Smooth muscle cell (in vitro differentiated cells): ENCODE data around the gene SOD1. TPM values are rescaled to one million over a fixed set of nuclear protein-coding genes. Genes with fewer than 3 reads are reported as not detected.

ENCODE experiments used
- DNase-seq: peaks from one replicate; lab custom pipeline; 2025; ENCODE audit not compliant: unreplicated experiment; lab: John Stamatoyannopoulos, UW
- H2AFZ ChIP-seq: fragments of 200-600 bp; sonication (generic); 2 replicates; pipeline ENCODE4 v1.6.0; 2016; ENCODE audit warnings: antibody characterized with exemption, low read depth, mild to moderate bottlenecking
- H3F3A ChIP-seq: fragments of 200-600 bp; sonication (generic); 2 replicates; pipeline ENCODE4 v1.6.0; 2017; ENCODE audit warnings: antibody characterized with exemption, low read depth
- H3K27ac ChIP-seq: fragments of 200-600 bp; sonication (generic); 2 replicates; pipeline ENCODE4 v1.5.1; 2016; ENCODE audit warnings: low read depth, mild to moderate bottlenecking
- H3K27me3 ChIP-seq: fragments of 200-600 bp; sonication (generic); 2 replicates; pipeline ENCODE4 v1.6.1; 2016; ENCODE audit warnings: low read depth, mild to moderate bottlenecking
- H3K36me3 ChIP-seq: fragments of 200-600 bp; sonication (generic); 2 replicates; pipeline ENCODE4 v1.5.1; 2016; ENCODE audit warnings: low read depth
- H3K4me1 ChIP-seq: fragments of 200-600 bp; sonication (generic); 2 replicates; pipeline ENCODE4 v1.5.1; 2016; ENCODE audit warnings: low read depth
- H3K4me2 ChIP-seq: fragments of 200-600 bp; sonication (generic); 2 replicates; pipeline ENCODE4 v1.6.0; 2016; ENCODE audit warnings: mild to moderate bottlenecking
- H3K4me3 ChIP-seq: fragments of 200-600 bp; sonication (generic); 2 replicates; pipeline ENCODE4 v1.5.1; 2016; ENCODE audit warnings: mild to moderate bottlenecking
- H3K79me2 ChIP-seq: fragments of 200-600 bp; sonication (generic); 2 replicates; pipeline ENCODE4 v1.6.0; 2016; ENCODE audit warnings: low read depth, mild to moderate bottlenecking
- H3K9ac ChIP-seq: fragments of 200-600 bp; sonication (generic); 2 replicates; pipeline ENCODE4 v1.6.0; 2016; ENCODE audit warnings: low read depth
- H3K9me3 ChIP-seq: fragments of 200-600 bp; sonication (generic); replicated peaks from 2 replicates; pipeline ENCODE4 v1.5.1; 2016; ENCODE audit warnings: low read depth
- H4K20me1 ChIP-seq: fragments of 200-600 bp; sonication (generic); 2 replicates; pipeline ENCODE4 v1.6.0; 2016; ENCODE audit warnings: low read depth
- WGBS: methylation state at CpG from one replicate; pipeline ENCODE4 v1.1.7; 2016; ENCODE audit warnings: low lambda C conversion rate; 5-methylcytosine and 5-hydroxymethylcytosine counted together
- polyA plus RNA-seq: library from polyadenylated mRNA; unstranded; fragments of >200 nt; fragmentation: Nextera tagmentation; extraction: Ambion mirVana; gene quantifications from 2 replicates; pipeline ENCODE4 v1.2.1, GENCODE V29; 2016
- total RNA-seq: library from RNA; depleted of rRNA; stranded (reverse); fragments of >200 nt; gene quantifications from 2 replicates; pipeline ENCODE4 v1.2.3, GENCODE V29; 2014
- TF ChIP-seq, protein P1 (sequence below): fragments of 200-600 bp; sonication (generic); IDR thresholded peaks from 2 replicates; pipeline ENCODE4 v1.5.1; 2017; ENCODE audit warnings: borderline replicate concordance, mild to moderate bottlenecking, antibody characterized with exemption; ENCODE audit not compliant: insufficient read depth, poor library complexity, severe bottlenecking

The SOD1 gene
- total and polyA plus RNA-seq, 2 experiments from 2014 or later = 128 to 229 TPM

DNA sequence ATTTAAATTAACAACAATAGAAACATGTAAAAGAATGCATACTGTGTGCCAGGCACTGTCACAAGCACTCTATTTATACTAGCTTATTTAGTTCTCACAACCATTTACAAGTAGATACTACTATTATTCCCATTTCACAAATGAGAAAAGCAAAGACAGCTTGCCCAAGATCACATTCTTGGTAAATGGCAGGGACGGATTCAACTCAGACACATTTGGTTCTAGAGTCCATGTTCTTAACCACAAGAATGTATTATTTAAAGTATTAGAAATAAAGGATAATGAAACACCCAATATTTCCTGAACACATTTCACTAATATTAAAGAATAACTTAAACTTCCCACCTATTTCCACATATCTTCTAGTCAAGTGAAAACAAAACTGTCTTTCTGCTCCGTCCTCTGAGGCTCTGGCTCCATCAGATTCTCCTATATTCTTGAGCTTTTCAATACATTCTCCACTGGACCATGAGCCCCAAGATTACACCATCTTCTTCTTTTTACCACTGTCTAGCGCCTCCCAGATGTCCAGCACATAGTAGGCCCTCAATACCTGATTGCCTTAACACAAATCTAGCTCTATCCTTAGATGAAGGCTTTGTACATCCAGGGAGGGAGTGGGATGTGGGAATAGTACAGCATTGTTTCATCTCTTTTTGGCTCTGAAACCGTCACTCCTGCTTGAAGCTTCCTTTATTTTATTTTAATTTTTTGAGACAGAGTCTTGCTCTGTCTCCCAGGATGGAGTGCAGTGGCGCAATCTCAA lies 29.3 kb downstream of the SOD1 start:
- TF ChIP-seq, protein P1, sequence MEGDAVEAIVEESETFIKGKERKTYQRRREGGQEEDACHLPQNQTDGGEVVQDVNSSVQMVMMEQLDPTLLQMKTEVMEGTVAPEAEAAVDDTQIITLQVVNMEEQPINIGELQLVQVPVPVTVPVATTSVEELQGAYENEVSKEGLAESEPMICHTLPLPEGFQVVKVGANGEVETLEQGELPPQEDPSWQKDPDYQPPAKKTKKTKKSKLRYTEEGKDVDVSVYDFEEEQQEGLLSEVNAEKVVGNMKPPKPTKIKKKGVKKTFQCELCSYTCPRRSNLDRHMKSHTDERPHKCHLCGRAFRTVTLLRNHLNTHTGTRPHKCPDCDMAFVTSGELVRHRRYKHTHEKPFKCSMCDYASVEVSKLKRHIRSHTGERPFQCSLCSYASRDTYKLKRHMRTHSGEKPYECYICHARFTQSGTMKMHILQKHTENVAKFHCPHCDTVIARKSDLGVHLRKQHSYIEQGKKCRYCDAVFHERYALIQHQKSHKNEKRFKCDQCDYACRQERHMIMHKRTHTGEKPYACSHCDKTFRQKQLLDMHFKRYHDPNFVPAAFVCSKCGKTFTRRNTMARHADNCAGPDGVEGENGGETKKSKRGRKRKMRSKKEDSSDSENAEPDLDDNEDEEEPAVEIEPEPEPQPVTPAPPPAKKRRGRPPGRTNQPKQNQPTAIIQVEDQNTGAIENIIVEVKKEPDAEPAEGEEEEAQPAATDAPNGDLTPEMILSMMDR = no peak
- H3K4me2 ChIP-seq = no peak overlapping the region
- H3K36me3 ChIP-seq = peaks cover 34% of the 10 kb centered on the region
- no peaks in the 10 kb centered on the region for H3K27me3 ChIP-seq
- H3K4me1 ChIP-seq = no peaks in the 10 kb centered on the region
- H4K20me1 ChIP-seq = peaks cover 9% of the 10 kb centered on the region
- no peaks in the 10 kb centered on the region for H3K79me2 ChIP-seq
- no peak overlapping the region for H3K9ac ChIP-seq
- no peak overlapping the region for H3K27ac ChIP-seq
- no peak overlapping the region for H3K4me3 ChIP-seq
- no peak for DNase-seq
- WGBS = 97% methylated on average over 5 of the region's 5 CpGs
- no peaks in the 10 kb centered on the region for H3K9me3 ChIP-seq
- H3F3A ChIP-seq = peaks cover 2% of the 10 kb centered on the region
- no peak overlapping the region for H2AFZ ChIP-seq

DNA sequence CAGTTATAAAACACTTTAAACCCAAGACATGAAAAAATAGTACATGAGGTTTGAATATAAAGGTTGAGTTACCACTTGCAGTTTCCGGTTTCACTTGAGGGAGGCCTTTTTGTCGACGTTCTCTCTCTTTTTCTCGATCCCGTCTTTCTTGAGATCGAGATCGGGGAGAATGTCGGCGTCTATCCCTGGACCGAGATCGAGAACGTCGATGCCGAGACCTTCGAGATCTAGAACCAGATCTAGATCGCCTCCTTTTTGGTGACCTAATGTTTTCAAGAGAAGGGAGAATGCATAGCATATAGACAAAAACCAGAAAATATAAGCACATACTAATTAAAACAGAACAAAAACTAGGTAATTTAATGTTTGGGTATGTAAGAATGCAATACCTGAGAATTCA lies 33.7 kb downstream of the SOD1 start:
- TF ChIP-seq, protein P1 = no peak
- Histone ChIP-seq H3K4me2 (no peak overlapping the region), H3K79me2 (no peaks in the 10 kb centered on the region), H3K4me3 (no peak overlapping the region), H4K20me1 (peaks cover 11% of the 10 kb centered on the region), H2AFZ (no peak overlapping the region), H3K9me3 (no peaks in the 10 kb centered on the region), H3K9ac (no peak overlapping the region), H3F3A (peaks cover 2% of the 10 kb centered on the region), H3K4me1 (no peaks in the 10 kb centered on the region), H3K27ac (no peak overlapping the region), H3K27me3 (no peaks in the 10 kb centered on the region), H3K36me3 (peaks cover 27% of the 10 kb centered on the region)
- WGBS = 98% methylated on average over 16 of the region's 16 CpGs
- DNase-seq = no peak

DNA sequence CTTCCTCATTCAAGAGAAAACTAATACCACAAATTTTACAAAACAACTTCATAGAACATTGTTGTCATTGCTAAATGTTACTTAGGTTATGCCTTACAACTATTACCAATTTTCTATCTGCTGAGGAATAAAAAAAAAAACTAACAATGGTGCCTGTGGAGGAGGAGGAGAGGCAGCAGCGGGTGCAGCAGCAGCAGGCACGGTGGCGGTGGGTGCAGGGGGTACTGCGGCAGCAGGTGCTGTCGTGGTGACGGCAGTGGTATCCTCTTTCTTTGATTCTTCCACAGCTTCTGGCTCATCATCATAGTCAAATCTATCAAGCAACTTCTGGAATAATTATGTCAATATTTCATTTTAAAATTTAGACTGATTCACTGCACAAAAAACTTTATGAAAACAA lies 36.9 kb downstream of the SOD1 start:
- no peak overlapping the region for H3K9ac ChIP-seq
- no peak overlapping the region for H3K4me3 ChIP-seq
- H4K20me1 ChIP-seq = peaks cover 18% of the 10 kb centered on the region
- no peak for DNase-seq
- H3K4me2 ChIP-seq = no peak overlapping the region
- no peaks in the 10 kb centered on the region for H3K27me3 ChIP-seq
- H2AFZ ChIP-seq = no peak overlapping the region
- peaks cover 2% of the 10 kb centered on the region for H3F3A ChIP-seq
- 97% methylated on average over 6 of the region's 6 CpGs for WGBS
- TF ChIP-seq, protein P1 = no peak
- H3K9me3 ChIP-seq = no peaks in the 10 kb centered on the region
- peaks cover 40% of the 10 kb centered on the region for H3K36me3 ChIP-seq
- no peaks in the 10 kb centered on the region for H3K4me1 ChIP-seq
- no peak overlapping the region for H3K27ac ChIP-seq
- peaks cover 5% of the 10 kb centered on the region for H3K79me2 ChIP-seq

- Histone ChIP-seq H3F3A (no peaks in the 10 kb centered on the region), H3K27ac (no peak overlapping the region), H3K4me1 (no peaks in the 10 kb centered on the region), H3K79me2 (peaks cover 24% of the 10 kb centered on the region), H3K9me3 (no peaks in the 10 kb centered on the region), H4K20me1 (peaks cover 29% of the 10 kb centered on the region), H3K27me3 (no peaks in the 10 kb centered on the region), H3K9ac (no peak overlapping the region), H3K36me3 (peaks cover 37% of the 10 kb centered on the region), H2AFZ (no peak overlapping the region), H3K4me2 (no peak overlapping the region), H3K4me3 (no peak overlapping the region)
- TF ChIP-seq, protein P1 = no peak
- DNase-seq = no peak
Measured at GRCh38 chr21:31698461-31698860, 39.0 kb downstream of the SOD1 start.
